Measurements from ENCODE around the gene EIF4E2.

EIF4E2 gene

DNA sequence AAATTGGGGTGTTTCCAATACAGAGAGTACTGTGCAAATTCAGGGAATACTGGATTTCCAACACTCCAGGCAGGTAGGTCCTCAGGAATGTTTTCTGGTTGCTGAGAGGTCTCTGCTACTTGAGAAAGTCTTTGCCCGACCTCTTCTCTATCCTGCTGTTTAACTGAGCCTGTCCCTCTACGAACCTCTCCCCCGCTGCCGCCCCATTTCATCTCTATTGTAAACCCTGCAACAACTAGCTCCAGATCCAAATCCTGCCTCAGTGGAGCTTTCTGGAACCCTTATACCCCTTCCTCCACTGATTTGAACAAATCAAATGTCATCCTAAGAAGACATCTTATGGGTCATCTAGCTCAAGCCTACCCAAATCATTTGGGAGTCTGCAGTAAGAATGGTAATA is 1.3 kb downstream of the EIF4E2 start:
- no peaks in the 10 kb centered on the region for H3K27me3 ChIP-seq (ENCODE audit: control insufficient read depth in 3 of 3, insufficient read depth in 3 of 3, low read depth in 1 of 3, low read length in 3 of 3)
- H3K4me3 ChIP-seq (ENCODE audit: low read length in 2 of 2): peak overlapping the region in 1 of 2 donors; percentile 79
- no peak overlapping the region for H2BK15ac ChIP-seq (ENCODE audit: low read length)
- no peak overlapping the region for H2BK12ac ChIP-seq (ENCODE audit: low read length)
- H3K18ac ChIP-seq (ENCODE audit: low read length): no peak overlapping the region
- H3K9ac ChIP-seq (ENCODE audit: low read depth, low read length, poor library complexity): no peak overlapping the region
- H2AK5ac ChIP-seq (ENCODE audit: low read depth, low read length): no peak overlapping the region
- H2BK120ac ChIP-seq (ENCODE audit: low read depth, low read length): no peak overlapping the region
- DNase-seq (ENCODE audit: low spot score): no peak
- H3K36me3 ChIP-seq (replicated peaks in 1 of 2; ENCODE audit: control insufficient read depth in 2 of 2, insufficient read depth in 2 of 2, low read length in 2 of 2): peaks cover 10 to 72% of the 10 kb centered on the region in 2 donors
- no peak overlapping the region for H3K4me2 ChIP-seq (ENCODE audit: insufficient read depth, low read length, poor library complexity, severe bottlenecking)
- H3K4ac ChIP-seq (ENCODE audit: low read length): no peak overlapping the region
- H3K23ac ChIP-seq (ENCODE audit: low read depth, low read length, poor library complexity): no peak overlapping the region
- H2BK5ac ChIP-seq (ENCODE audit: low read length): no peak overlapping the region
- H3K4me1 ChIP-seq (ENCODE audit: control insufficient read depth in 2 of 2, insufficient read depth in 1 of 2, low read depth in 1 of 2, low read length in 2 of 2): peaks cover 3 to 4% of the 10 kb centered on the region in 2 donors
- no peak overlapping the region for H4K91ac ChIP-seq (ENCODE audit: low read depth, low read length, poor library complexity)
- H4K8ac ChIP-seq (ENCODE audit: low read depth, low read length): no peak overlapping the region
- peaks cover 6% of the 10 kb centered on the region for H3K79me1 ChIP-seq (ENCODE audit: low read depth, low read length)
- H3K14ac ChIP-seq (ENCODE audit: low read length): no peak overlapping the region
- no CpG with 5 or more reads among the region's 4 CpGs for WGBS, 2 donors (ENCODE audit: extremely low coverage in 2 of 2, insufficient read length in 2 of 2, insufficient replicate concordance in 1 of 2)
- H2AFZ ChIP-seq (ENCODE audit: low read length): no peak overlapping the region
- H3K9me3 ChIP-seq (replicated peaks in 1 of 2; ENCODE audit: control insufficient read depth in 2 of 2, insufficient read depth in 1 of 2, low read depth in 1 of 2, low read length in 2 of 2): peaks cover 0 to 19% of the 10 kb centered on the region in 2 donors
- no peak overlapping the region for H3K27ac ChIP-seq (replicated peaks; ENCODE audit: low read length)

DNA sequence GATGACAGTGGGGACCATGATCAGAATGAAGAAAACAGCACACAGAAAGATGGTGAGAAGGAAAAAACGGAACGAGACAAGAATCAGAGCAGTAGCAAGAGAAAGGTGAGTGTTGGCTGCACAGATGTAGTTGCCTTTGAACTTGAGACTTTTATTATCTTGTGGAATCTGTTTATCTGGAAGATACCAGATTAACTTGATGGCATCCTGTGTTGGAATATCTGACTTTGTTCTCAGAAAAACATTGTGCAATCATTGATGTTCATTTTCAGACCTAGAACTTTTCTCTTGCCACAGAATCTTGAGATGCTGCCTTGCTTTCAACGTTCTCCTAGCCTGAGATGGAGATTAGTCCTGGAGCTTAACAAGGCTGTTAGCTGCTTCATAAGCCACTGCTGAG is 5.9 kb downstream of the EIF4E2 start:
- Histone ChIP-seq H2BK5ac (ENCODE audit: low read length) (no peak overlapping the region), H3K4me1 (ENCODE audit: control insufficient read depth in 2 of 2, insufficient read depth in 1 of 2, low read depth in 1 of 2, low read length in 2 of 2) (peaks cover 2% of the 10 kb centered on the region in 2 donors), H2AK5ac (ENCODE audit: low read depth, low read length) (no peak overlapping the region), H3K36me3 (replicated peaks in 1 of 2; ENCODE audit: control insufficient read depth in 2 of 2, insufficient read depth in 2 of 2, low read length in 2 of 2) (peaks cover 15 to 96% of the 10 kb centered on the region in 2 donors), H2BK120ac (ENCODE audit: low read depth, low read length) (no peak overlapping the region), H3K18ac (ENCODE audit: low read length) (no peak overlapping the region), H3K4me2 (ENCODE audit: insufficient read depth, low read length, poor library complexity, severe bottlenecking) (no peak overlapping the region), H3K4ac (ENCODE audit: low read length) (no peak overlapping the region), H3K9ac (ENCODE audit: low read depth, low read length, poor library complexity) (no peak overlapping the region), H3K23ac (ENCODE audit: low read depth, low read length, poor library complexity) (no peak overlapping the region), H3K14ac (ENCODE audit: low read length) (no peak overlapping the region), H3K9me3 (replicated peaks in 1 of 2; ENCODE audit: control insufficient read depth in 2 of 2, insufficient read depth in 1 of 2, low read depth in 1 of 2, low read length in 2 of 2) (no peaks in the 10 kb centered on the region), H3K27ac (replicated peaks; ENCODE audit: low read length) (no peak overlapping the region), H2BK12ac (ENCODE audit: low read length) (no peak overlapping the region), H3K79me1 (ENCODE audit: low read depth, low read length) (peaks cover 6% of the 10 kb centered on the region), H4K8ac (ENCODE audit: low read depth, low read length) (no peak overlapping the region), H2AFZ (ENCODE audit: low read length) (no peak overlapping the region), H2BK15ac (ENCODE audit: low read length) (no peak overlapping the region), H3K27me3 (ENCODE audit: control insufficient read depth in 3 of 3, insufficient read depth in 3 of 3, low read depth in 1 of 3, low read length in 3 of 3) (no peaks in the 10 kb centered on the region), H4K91ac (ENCODE audit: low read depth, low read length, poor library complexity) (no peak overlapping the region), H3K4me3 (ENCODE audit: low read length in 2 of 2) (no peak overlapping the region)
- no peak for DNase-seq (ENCODE audit: low spot score)
- WGBS, 2 donors (ENCODE audit: extremely low coverage in 2 of 2, insufficient read length in 2 of 2, insufficient replicate concordance in 1 of 2): no CpG with 5 or more reads among the region's 3 CpGs

DNA sequence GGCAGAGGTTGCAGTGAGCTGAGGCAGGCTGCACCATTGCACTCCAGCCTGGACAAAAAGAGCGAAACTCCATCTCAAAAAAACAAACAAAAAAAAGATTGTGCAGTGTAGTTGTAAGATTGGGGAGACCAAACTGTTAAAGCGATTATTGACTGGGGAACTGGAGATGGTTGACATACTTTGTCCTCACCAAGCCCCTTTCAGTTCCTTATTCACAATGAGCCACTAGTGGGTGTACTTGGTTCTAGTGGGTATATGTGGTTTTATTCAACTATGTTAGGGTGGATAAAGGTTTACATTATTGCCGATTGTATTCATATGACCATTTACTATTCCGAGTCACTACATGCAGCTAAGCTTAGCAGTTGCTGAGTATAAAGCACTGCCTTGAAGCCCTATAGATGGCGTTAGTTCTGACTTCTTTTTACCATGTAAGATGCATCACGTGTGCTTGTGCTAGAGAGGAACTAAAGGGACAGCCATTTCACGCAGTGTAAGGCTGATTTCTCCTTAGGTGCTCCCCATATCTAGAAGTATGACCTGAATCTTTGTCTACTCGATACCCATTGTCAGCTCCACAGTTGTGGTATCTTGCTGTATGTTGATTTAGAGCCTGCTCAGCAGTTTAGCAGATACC is 12.1 kb downstream of the EIF4E2 start:
- Histone ChIP-seq H3K27ac (replicated peaks; ENCODE audit: low read length) (no peak overlapping the region), H2BK120ac (ENCODE audit: low read depth, low read length) (no peak overlapping the region), H3K23ac (ENCODE audit: low read depth, low read length, poor library complexity) (no peak overlapping the region), H2AK5ac (ENCODE audit: low read depth, low read length) (no peak overlapping the region), H3K9ac (ENCODE audit: low read depth, low read length, poor library complexity) (no peak overlapping the region), H3K36me3 (replicated peaks in 1 of 2; ENCODE audit: control insufficient read depth in 2 of 2, insufficient read depth in 2 of 2, low read length in 2 of 2) (peaks cover 19 to 93% of the 10 kb centered on the region in 2 donors), H4K91ac (ENCODE audit: low read depth, low read length, poor library complexity) (no peak overlapping the region), H2BK15ac (ENCODE audit: low read length) (no peak overlapping the region), H3K14ac (ENCODE audit: low read length) (no peak overlapping the region), H3K18ac (ENCODE audit: low read length) (no peak overlapping the region), H3K9me3 (replicated peaks in 1 of 2; ENCODE audit: control insufficient read depth in 2 of 2, insufficient read depth in 1 of 2, low read depth in 1 of 2, low read length in 2 of 2) (no peaks in the 10 kb centered on the region), H3K27me3 (ENCODE audit: control insufficient read depth in 3 of 3, insufficient read depth in 3 of 3, low read depth in 1 of 3, low read length in 3 of 3) (no peaks in the 10 kb centered on the region), H3K4ac (ENCODE audit: low read length) (no peak overlapping the region), H3K4me3 (ENCODE audit: low read length in 2 of 2) (no peak overlapping the region), H3K79me1 (ENCODE audit: low read depth, low read length) (no peaks in the 10 kb centered on the region), H2AFZ (ENCODE audit: low read length) (no peak overlapping the region), H3K4me1 (ENCODE audit: control insufficient read depth in 2 of 2, insufficient read depth in 1 of 2, low read depth in 1 of 2, low read length in 2 of 2) (no peaks in the 10 kb centered on the region), H2BK12ac (ENCODE audit: low read length) (no peak overlapping the region), H3K4me2 (ENCODE audit: insufficient read depth, low read length, poor library complexity, severe bottlenecking) (no peak overlapping the region), H4K8ac (ENCODE audit: low read depth, low read length) (no peak overlapping the region), H2BK5ac (ENCODE audit: low read length) (no peak overlapping the region)
- WGBS, 2 donors (ENCODE audit: extremely low coverage in 2 of 2, insufficient read length in 2 of 2, insufficient replicate concordance in 1 of 2): no CpG with 5 or more reads among the region's 8 CpGs
- DNase-seq (ENCODE audit: low spot score): no peak

DNA sequence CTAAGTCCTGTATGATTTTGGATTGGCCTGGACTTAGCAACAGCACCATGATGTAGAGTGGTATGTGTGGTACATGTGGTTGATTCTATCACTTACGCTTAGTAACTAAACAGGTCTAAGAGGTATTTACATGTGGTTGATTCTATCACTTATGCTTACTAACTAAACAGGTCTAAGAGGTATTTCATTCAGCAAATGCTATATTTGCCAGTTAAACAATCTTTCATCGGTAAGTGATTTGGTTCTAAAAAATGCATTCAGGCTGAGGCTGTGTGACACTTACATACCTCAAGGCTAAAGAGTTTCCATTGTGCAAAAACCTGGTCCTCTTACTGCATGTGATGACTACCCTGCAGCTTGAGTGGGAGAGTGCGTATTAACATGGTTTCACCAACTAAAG is 13.1 kb downstream of the EIF4E2 start:
- Histone ChIP-seq H4K91ac (ENCODE audit: low read depth, low read length, poor library complexity) (no peak overlapping the region), H3K79me1 (ENCODE audit: low read depth, low read length) (no peaks in the 10 kb centered on the region), H2AFZ (ENCODE audit: low read length) (no peak overlapping the region), H3K9ac (ENCODE audit: low read depth, low read length, poor library complexity) (no peak overlapping the region), H2BK5ac (ENCODE audit: low read length) (no peak overlapping the region), H2BK12ac (ENCODE audit: low read length) (no peak overlapping the region), H3K27ac (replicated peaks; ENCODE audit: low read length) (no peak overlapping the region), H3K9me3 (replicated peaks in 1 of 2; ENCODE audit: control insufficient read depth in 2 of 2, insufficient read depth in 1 of 2, low read depth in 1 of 2, low read length in 2 of 2) (no peaks in the 10 kb centered on the region), H3K36me3 (replicated peaks in 1 of 2; ENCODE audit: control insufficient read depth in 2 of 2, insufficient read depth in 2 of 2, low read length in 2 of 2) (peaks cover 20 to 93% of the 10 kb centered on the region in 2 donors), H3K18ac (ENCODE audit: low read length) (no peak overlapping the region), H3K27me3 (ENCODE audit: control insufficient read depth in 3 of 3, insufficient read depth in 3 of 3, low read depth in 1 of 3, low read length in 3 of 3) (no peaks in the 10 kb centered on the region), H4K8ac (ENCODE audit: low read depth, low read length) (no peak overlapping the region), H3K23ac (ENCODE audit: low read depth, low read length, poor library complexity) (no peak overlapping the region), H2BK15ac (ENCODE audit: low read length) (no peak overlapping the region), H3K4me1 (ENCODE audit: control insufficient read depth in 2 of 2, insufficient read depth in 1 of 2, low read depth in 1 of 2, low read length in 2 of 2) (no peaks in the 10 kb centered on the region), H3K4ac (ENCODE audit: low read length) (no peak overlapping the region), H3K4me2 (ENCODE audit: insufficient read depth, low read length, poor library complexity, severe bottlenecking) (no peak overlapping the region), H3K4me3 (ENCODE audit: low read length in 2 of 2) (no peak overlapping the region), H3K14ac (ENCODE audit: low read length) (no peak overlapping the region), H2AK5ac (ENCODE audit: low read depth, low read length) (no peak overlapping the region), H2BK120ac (ENCODE audit: low read depth, low read length) (no peak overlapping the region)
- no peak for DNase-seq (ENCODE audit: low spot score)
- WGBS, 2 donors (ENCODE audit: extremely low coverage in 2 of 2, insufficient read length in 2 of 2, insufficient replicate concordance in 1 of 2): no CpG with 5 or more reads among the region's 3 CpGs
